H1 (cell line): ENCODE data around the gene SIPA1L3. TPM values are rescaled to one million over a fixed set of nuclear protein-coding genes. Genes with fewer than 3 reads are reported as not detected.

ENCODE experiments used
- CTCF ChIA-PET: fragments of 300-600 bp; sonication (Branson Sonifier 250); formaldehyde crosslinking; loops from one replicate; lab custom pipeline; 2021; ENCODE audit not compliant: partially characterized antibody; lab: Charles Lee
- POLR2A ChIA-PET: fragments of 300-600 bp; sonication (Branson Sonifier 250); formaldehyde crosslinking; loops from one replicate; lab custom pipeline; 2021; ENCODE audit warnings: inconsistent platforms; ENCODE audit not compliant: partially characterized antibody; lab: Charles Lee
- DNase-seq, 2 experiments: peaks; one replicate each; pipeline versions ENCODE4 v3.0.0 to v3.0.0-alpha.2; 2010 to 2022; ENCODE audit warnings: low spot score in 2 of 2, low read depth in 1 of 2, mixed read lengths in 1 of 2
- FAIRE-seq: peaks from 2 replicates; lab custom pipeline; 2011; peaks lifted over from hg19 to GRCh38; lab: Jason Lieb, UNC
- H2AFZ ChIP-seq: 2 replicates; pipeline ENCODE4 v1.8.1; 2012; ENCODE audit warnings: low read length, inconsistent platforms
- H2AK5ac ChIP-seq: 2 replicates; pipeline ENCODE4 v1.6.1; 2013; ENCODE audit warnings: low read depth, low read length
- H2BK120ac ChIP-seq: replicated peaks from 2 replicates; pipeline ENCODE3; 2013; ENCODE audit warnings: low read depth, low read length, inconsistent platforms
- H2BK12ac ChIP-seq: 2 replicates; pipeline ENCODE4 v1.6.1; 2013; ENCODE audit warnings: low read depth, low read length
- H2BK15ac ChIP-seq: 2 replicates; pipeline ENCODE4 v1.6.1; 2013; ENCODE audit warnings: low read length
- H2BK20ac ChIP-seq: 2 replicates; pipeline ENCODE4 v1.6.1; 2013; ENCODE audit warnings: low read length
- H2BK5ac ChIP-seq: 2 replicates; pipeline ENCODE4 v1.6.1; 2013; ENCODE audit warnings: low read depth, low read length
- H3K14ac ChIP-seq: 2 replicates; pipeline ENCODE4 v1.6.1; 2013; ENCODE audit warnings: inconsistent platforms; ENCODE audit not compliant: insufficient read length
- H3K18ac ChIP-seq: 2 replicates; pipeline ENCODE4 v1.6.1; 2013; ENCODE audit warnings: low read length; ENCODE audit errors: extremely low read depth
- H3K23ac ChIP-seq: 2 replicates; pipeline ENCODE4 v1.6.1; 2013; ENCODE audit warnings: inconsistent platforms; ENCODE audit not compliant: insufficient read length
- H3K23me2 ChIP-seq: 2 replicates; pipeline ENCODE4 v1.6.1; 2013; ENCODE audit warnings: low read depth, low read length
- H3K27ac ChIP-seq: 2 replicates; pipeline ENCODE4 v1.6.1; 2011; ENCODE audit warnings: low read depth, low read length, inconsistent platforms
- H3K27me3 ChIP-seq, 4 experiments: replicated peaks in 1 of 4; 1 replicate in 1 of 4; 2 replicates in 3 of 4; pipeline versions ENCODE4 v1.6.1 to v1.8.1; 2011 to 2013; ENCODE audit warnings: low read length in 3 of 4, mild to moderate bottlenecking in 3 of 4, inconsistent platforms in 2 of 4, mixed read lengths in 2 of 4, moderate library complexity in 1 of 4; ENCODE audit not compliant: control insufficient read depth in 3 of 4, insufficient read depth in 3 of 4; ENCODE audit errors: extremely low read depth in 1 of 4
- H3K36me3 ChIP-seq, 4 experiments: 2 replicates each; pipeline versions ENCODE4 v1.6.1 to v1.8.1; 2011 to 2013; ENCODE audit warnings: mild to moderate bottlenecking in 4 of 4, low read length in 3 of 4, moderate library complexity in 2 of 4, control low read depth in 1 of 4, inconsistent platforms in 1 of 4; ENCODE audit not compliant: insufficient read depth in 4 of 4, control insufficient read depth in 2 of 4
- H3K4ac ChIP-seq: replicated peaks from 2 replicates; pipeline ENCODE3; 2013; ENCODE audit warnings: low read length, low read depth, mixed read lengths, inconsistent platforms; ENCODE audit not compliant: insufficient read length
- H3K4me1 ChIP-seq, 4 experiments: replicated peaks in 1 of 4; 1 replicate in 1 of 4; 2 replicates in 3 of 4; pipeline versions ENCODE4 v1.6.1 to v1.8.1; 2011 to 2013; ENCODE audit warnings: low read length in 3 of 4, inconsistent platforms in 2 of 4, mixed read lengths in 1 of 4; ENCODE audit not compliant: insufficient read depth in 4 of 4, control insufficient read depth in 3 of 4
- H3K4me2 ChIP-seq, 2 experiments: 2 replicates each; pipeline versions ENCODE4 v1.6.1 to v1.8.1; 2011 to 2013; ENCODE audit warnings: low read depth in 2 of 2, low read length in 2 of 2, control low read depth in 1 of 2, inconsistent platforms in 1 of 2, mild to moderate bottlenecking in 1 of 2; ENCODE audit not compliant: insufficient read depth in 1 of 2
- H3K4me3 ChIP-seq, 4 experiments: fragments of 200-600, 300-600 bp in 1 of 4; sonication (generic), shearing (Covaris generic), sonication (Bioruptor Twin) in 1 of 4; 2 replicates each; pipeline versions ENCODE4 v1.5.1 to v1.8.1; 2011 to 2016; ENCODE audit warnings: low read length in 4 of 4, low read depth in 3 of 4, control low read depth in 2 of 4, inconsistent platforms in 2 of 4, mild to moderate bottlenecking in 2 of 4, mixed read lengths in 1 of 4, moderate library complexity in 1 of 4; ENCODE audit not compliant: insufficient read depth in 2 of 4; ENCODE audit errors: extremely low read depth in 1 of 4
- H3K56ac ChIP-seq: replicated peaks from 2 replicates; pipeline ENCODE3; 2013; ENCODE audit warnings: low read depth, mild to moderate bottlenecking, mixed read lengths, low read length, inconsistent platforms; ENCODE audit not compliant: insufficient read length
- H3K79me1 ChIP-seq: 2 replicates; pipeline ENCODE4 v1.6.1; 2013; ENCODE audit warnings: low read depth, low read length, control low read depth
- H3K79me2 ChIP-seq, 2 experiments: 2 replicates each; pipeline versions ENCODE4 v1.6.1 to v1.8.1; 2012 to 2013; ENCODE audit warnings: low read length in 2 of 2, mild to moderate bottlenecking in 2 of 2, inconsistent platforms in 1 of 2; ENCODE audit not compliant: insufficient read depth in 2 of 2, control insufficient read depth in 1 of 2
- H3K9ac ChIP-seq, 4 experiments: replicated peaks in 1 of 4; 1 replicate in 1 of 4; 2 replicates in 3 of 4; pipeline versions ENCODE4 v1.6.1 to v1.8.1; 2011 to 2013; ENCODE audit warnings: low read depth in 3 of 4, low read length in 3 of 4, control low read depth in 2 of 4, mild to moderate bottlenecking in 2 of 4, moderate library complexity in 2 of 4, inconsistent platforms in 1 of 4; ENCODE audit errors: extremely low read depth in 1 of 4
- H3K9me3 ChIP-seq, 2 experiments: 2 replicates each; pipeline versions ENCODE4 v1.6.1 to v1.8.1; 2012 to 2013; ENCODE audit warnings: mild to moderate bottlenecking in 2 of 2, moderate library complexity in 2 of 2, control low read depth in 1 of 2, inconsistent platforms in 1 of 2, low read depth in 1 of 2, low read length in 1 of 2, mixed read lengths in 1 of 2; ENCODE audit not compliant: insufficient read depth in 2 of 2
- H4K20me1 ChIP-seq, 2 experiments: replicated peaks in 1 of 2; 2 replicates each; pipeline versions ENCODE3 to v1.8.1; 2011 to 2013; ENCODE audit warnings: inconsistent platforms in 2 of 2, low read length in 2 of 2, mild to moderate bottlenecking in 1 of 2; ENCODE audit not compliant: insufficient read depth in 2 of 2, control insufficient read depth in 1 of 2
- H4K5ac ChIP-seq: 2 replicates; pipeline ENCODE4 v1.6.1; 2013; ENCODE audit warnings: low read length, low read depth, mixed read lengths, inconsistent platforms; ENCODE audit not compliant: insufficient read length
- H4K8ac ChIP-seq: 2 replicates; pipeline ENCODE4 v1.8.0; 2013; ENCODE audit warnings: mild to moderate bottlenecking, moderate library complexity, low read length, inconsistent platforms; ENCODE audit not compliant: insufficient read depth; ENCODE audit errors: extremely low read depth
- H4K91ac ChIP-seq: replicated peaks from 2 replicates; pipeline ENCODE3; 2013; ENCODE audit warnings: low read length, mixed read lengths, inconsistent platforms; ENCODE audit not compliant: insufficient read length
- E2F6 ChIP-seq: IDR thresholded peaks from 2 replicates; pipeline ENCODE4 v1.6.1; 2012; ENCODE audit warnings: inconsistent platforms
- EGR1 ChIP-seq: IDR thresholded peaks from 2 replicates; pipeline ENCODE4 v1.6.1; 2011; ENCODE audit warnings: low read depth, low read length, borderline replicate concordance
- EZH2 ChIP-seq: fragments of 200-600 bp; sonication (generic); IDR thresholded peaks from 2 replicates; pipeline ENCODE4 v1.7.1; 2012; ENCODE audit warnings: low read depth, mild to moderate bottlenecking, moderate library complexity, low read length, inconsistent platforms; ENCODE audit not compliant: severe bottlenecking
- KDM1A ChIP-seq: fragments of 200-600, 300-600 bp; sonication (generic); IDR thresholded peaks from 2 replicates; pipeline ENCODE4 v1.7.1; 2016; ENCODE audit warnings: mild to moderate bottlenecking, low read length, borderline replicate concordance
- WGBS, 2 experiments: shearing (Covaris generic) in 1 of 2; methylation state at CpG; one replicate each; pipeline versions ENCODE4 v1.1.6 to v1.1.7; 2013 to 2015; ENCODE audit warnings: low lambda C conversion rate in 2 of 2, mixed read lengths in 2 of 2, inconsistent platforms in 1 of 2, low coverage in 1 of 2, missing lambda C conversion rate in 1 of 2; ENCODE audit not compliant: insufficient replicate concordance in 2 of 2, insufficient coverage in 1 of 2, insufficient read length in 1 of 2; ENCODE audit errors: extremely low coverage in 1 of 2, missing lambda C conversion rate in 1 of 2; 5-methylcytosine and 5-hydroxymethylcytosine counted together
- polyA plus RNA-seq, 7 experiments: library from polyadenylated mRNA; depleted of rRNA in 3 of 7; stranded (reverse) in 5 of 7; unstranded in 2 of 7; fragments of >200 nt in 5 of 7; fragments of 200-250 nt in 2 of 7; gene quantifications; 1 replicate in 5 of 7; 2 replicates in 1 of 7; 4 replicates in 1 of 7; pipeline versions ENCODE4 v1.2.1 to v1.2.3, GENCODE V29; 2011 to 2013; ENCODE audit warnings: missing spikeins in 2 of 7, mixed read lengths in 2 of 7
- total RNA-seq: library from RNA; stranded (reverse); fragmentation: NEBNext Ultra II Directional; extraction: Animal tissue kit (Norgen Biotek cat#: 25700); gene quantifications from 2 replicates; pipeline ENCODE4 v1.2.1, GENCODE V29; 2021
- TF ChIP-seq, protein P1 (sequence below): IDR thresholded peaks from 2 replicates; pipeline ENCODE4 v1.6.1; 2012; ENCODE audit warnings: inconsistent platforms
- TF ChIP-seq, protein P2 (sequence below): IDR thresholded peaks from 2 replicates; pipeline ENCODE4 v1.6.1; 2011; ENCODE audit warnings: low read depth, mild to moderate bottlenecking, low read length; ENCODE audit not compliant: insufficient read depth
- TF ChIP-seq, protein P3 (sequence below): IDR thresholded peaks from 2 replicates; pipeline ENCODE4 v1.6.1; 2011; ENCODE audit warnings: low read length, improper control_type of control experiment

The SIPA1L3 gene
- total and polyA plus RNA-seq, 2 of the 8 experiments (the other 6 are each of a cell fraction or from before 2014, with no cell fraction given), result 15.0 to 54.9 TPM

GRCh38 chr19:38134540-38135149 lies 227.6 kb downstream of the SIPA1L3 start:
- 81% methylated on average over 11 of the region's 14 CpGs; no CpG with 5 or more reads in 1 of the 2 experiments for WGBS, 2 experiments
- no peak overlapping the region for H4K5ac ChIP-seq
- no peak overlapping the region for H2AK5ac ChIP-seq
- FAIRE-seq, result no peak
- H3K36me3 ChIP-seq, result no peaks in the 10 kb centered on the region; a peak in 1 of 8 replicates
- H3K4me3 ChIP-seq, result no peak overlapping the region
- H4K91ac ChIP-seq, result no peak overlapping the region
- no peak overlapping the region for H2AFZ ChIP-seq
- H4K20me1 ChIP-seq, result no peaks in the 10 kb centered on the region
- 0 out of 2 replicates have a peak overlapping the region, but pooled peaks have one; percentile 9 for H2BK12ac ChIP-seq
- no peak overlapping the region; the same call in 1 of the 2 replicates for H2BK5ac ChIP-seq
- H3K14ac ChIP-seq, result no peak overlapping the region
- no peak overlapping the region for H4K8ac ChIP-seq
- no peaks in the 10 kb centered on the region for H3K79me1 ChIP-seq
- no peak overlapping the region for H3K4ac ChIP-seq
- no peaks in the 10 kb centered on the region for H3K9me3 ChIP-seq
- no peak overlapping the region for H3K4me2 ChIP-seq
- CTCF ChIA-PET, result interaction anchor here (0.6 to 7.5 kb wide), 41 partner anchors 9 to 603 kb away, joined by 3 to 95 read pairs (median 5); no protein-coding TSS in a partner anchor
- H3K56ac ChIP-seq, result no peak overlapping the region
- no peak overlapping the region for H3K23ac ChIP-seq
- no peaks in the 10 kb centered on the region for H3K27me3 ChIP-seq
- H3K79me2 ChIP-seq, result no peaks in the 10 kb centered on the region
- POLR2A ChIA-PET, result interaction anchor here (0.6 kb wide), 1 partner anchor 240 kb away, joined by 3 read pairs; the partner anchor contains the start of gene PSMD8
- H3K4me1 ChIP-seq, result peaks cover 0 to 7% (median 0%) of the 10 kb centered on the region in 4 experiments; a peak in 3 of 7 replicates
- peak overlapping the region; percentile 31; the same call in 1 of the 2 replicates for H2BK15ac ChIP-seq
- no peaks in the 10 kb centered on the region for H3K23me2 ChIP-seq
- no peak overlapping the region for H3K18ac ChIP-seq
- peak in 1 of 2 experiments; percentile 69 for DNase-seq
- no peak overlapping the region for H3K9ac ChIP-seq
- H2BK120ac ChIP-seq, result no peak overlapping the region
- no peak overlapping the region for H2BK20ac ChIP-seq
- no peak overlapping the region for H3K27ac ChIP-seq
- TF ChIP-seq EGR1 (no peak), E2F6 (no peak), KDM1A (no peak), EZH2 (no peak)
- TF ChIP-seq, protein P1, sequence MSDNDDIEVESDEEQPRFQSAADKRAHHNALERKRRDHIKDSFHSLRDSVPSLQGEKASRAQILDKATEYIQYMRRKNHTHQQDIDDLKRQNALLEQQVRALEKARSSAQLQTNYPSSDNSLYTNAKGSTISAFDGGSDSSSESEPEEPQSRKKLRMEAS, result peak; percentile 68; the same call in 1 of the 2 replicates
- TF ChIP-seq, protein P2, sequence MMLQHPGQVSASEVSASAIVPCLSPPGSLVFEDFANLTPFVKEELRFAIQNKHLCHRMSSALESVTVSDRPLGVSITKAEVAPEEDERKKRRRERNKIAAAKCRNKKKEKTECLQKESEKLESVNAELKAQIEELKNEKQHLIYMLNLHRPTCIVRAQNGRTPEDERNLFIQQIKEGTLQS, result 0 out of 2 replicates have a peak, but pooled peaks have one; percentile 15
- TF ChIP-seq, protein P3, sequence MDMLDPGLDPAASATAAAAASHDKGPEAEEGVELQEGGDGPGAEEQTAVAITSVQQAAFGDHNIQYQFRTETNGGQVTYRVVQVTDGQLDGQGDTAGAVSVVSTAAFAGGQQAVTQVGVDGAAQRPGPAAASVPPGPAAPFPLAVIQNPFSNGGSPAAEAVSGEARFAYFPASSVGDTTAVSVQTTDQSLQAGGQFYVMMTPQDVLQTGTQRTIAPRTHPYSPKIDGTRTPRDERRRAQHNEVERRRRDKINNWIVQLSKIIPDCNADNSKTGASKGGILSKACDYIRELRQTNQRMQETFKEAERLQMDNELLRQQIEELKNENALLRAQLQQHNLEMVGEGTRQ, result peak; percentile 63; the same call in 1 of the 2 replicates
